B cell (primary cell): Measurements from ENCODE around the gene CHD2. TPM values are rescaled to one million over a fixed set of nuclear protein-coding genes. Genes with fewer than 3 reads are reported as not detected.

ENCODE experiments used
- ATAC-seq: fragments of 200-7000 bp; cut with Tn5 transposase; one replicate; pipeline ENCODE4 v1.10.0; 2021; ENCODE audit warnings: low read depth, mild to moderate bottlenecking, moderate number of reproducible peaks, moderate library complexity
- CTCF ChIA-PET: fragments of 350-600 bp; sonication (Branson Sonifier 250); formaldehyde crosslinking; loops from one replicate; lab custom pipeline; 2021; ENCODE audit warnings: antibody characterized with exemption, inconsistent platforms; lab: Charles Lee
- POLR2A ChIA-PET: fragments of 350-600 bp; sonication (Branson Sonifier 250); formaldehyde crosslinking; loops from one replicate; lab custom pipeline; 2021; ENCODE audit warnings: antibody characterized with exemption; lab: Charles Lee
- DNase-seq: peaks from one replicate; pipeline ENCODE4 v3.0.0; 2013
- H2AFZ ChIP-seq: 2 replicates; pipeline ENCODE4 v1.6.1; 2012; ENCODE audit warnings: mild to moderate bottlenecking, low read depth, low read length; ENCODE audit not compliant: insufficient read depth, poor library complexity, severe bottlenecking
- H3K27ac ChIP-seq, 2 donors: 1 replicate in 1 of 2; 2 replicates in 1 of 2; pipeline ENCODE4 v1.5.1; 2012 to 2013; ENCODE audit warnings: low read length in 2 of 2, mild to moderate bottlenecking in 2 of 2, moderate library complexity in 1 of 2
- H3K27me3 ChIP-seq, 4 experiments: fragments of 200-600 bp in 1 of 4; sonication (generic) in 1 of 4; replicated peaks in 1 of 4; 1 replicate in 2 of 4; 2 replicates in 2 of 4; pipeline versions ENCODE4 v1.6.1 to v1.7.0; 2013 to 2016; ENCODE audit warnings: low read length in 3 of 4, mild to moderate bottlenecking in 2 of 4, mixed read lengths in 1 of 4, moderate library complexity in 1 of 4; ENCODE audit not compliant: insufficient read depth in 4 of 4, control insufficient read depth in 3 of 4; ENCODE audit errors: control extremely low read depth in 1 of 4
- H3K36me3 ChIP-seq, 2 experiments: replicated peaks in 1 of 2; 1 replicate in 1 of 2; 2 replicates in 1 of 2; pipeline versions ENCODE4 v1.6.1 to v1.7.1; 2013; ENCODE audit warnings: low read length in 1 of 2; ENCODE audit not compliant: insufficient read depth in 2 of 2, control insufficient read depth in 1 of 2; ENCODE audit errors: control extremely low read depth in 1 of 2, extremely low read depth in 1 of 2
- H3K4me1 ChIP-seq, 2 donors: fragments of 200-600 bp in 1 of 2; sonication (generic) in 1 of 2; 1 replicate in 1 of 2; 2 replicates in 1 of 2; pipeline versions ENCODE4 v1.5.1 to v1.6.1; 2013 to 2017; ENCODE audit warnings: low read length in 2 of 2; ENCODE audit not compliant: control insufficient read depth in 2 of 2, insufficient read depth in 2 of 2
- H3K4me2 ChIP-seq: replicated peaks from 2 replicates; pipeline ENCODE3; 2012; ENCODE audit warnings: mild to moderate bottlenecking, low read depth, low read length; ENCODE audit not compliant: poor library complexity, severe bottlenecking
- H3K4me3 ChIP-seq, 5 experiments: fragments of 200-600 bp in 1 of 5; sonication (generic) in 1 of 5; 1 replicate in 3 of 5; 2 replicates in 2 of 5; pipeline versions ENCODE4 v1.5.1 to v1.7.0; 2011 to 2016; ENCODE audit warnings: low read length in 4 of 5, mild to moderate bottlenecking in 4 of 5, low read depth in 2 of 5, control low read depth in 1 of 5, moderate library complexity in 1 of 5; ENCODE audit not compliant: insufficient read depth in 1 of 5; ENCODE audit errors: control extremely low read depth in 1 of 5, extremely low read depth in 1 of 5
- H3K79me2 ChIP-seq: fragments of 200-600 bp; sonication (generic); one replicate; pipeline ENCODE4 v1.6.0; 2016; ENCODE audit warnings: low read length; ENCODE audit not compliant: control insufficient read depth, insufficient read depth
- H3K9ac ChIP-seq: fragments of 200-600 bp; sonication (generic); 2 replicates; pipeline ENCODE4 v1.6.1; 2017; ENCODE audit warnings: mild to moderate bottlenecking, low read length, moderate library complexity
- H3K9me3 ChIP-seq, 3 donors: one replicate each; pipeline versions ENCODE4 v1.6.1 to v1.7.1; 2013; ENCODE audit warnings: low read length in 2 of 3; ENCODE audit not compliant: control insufficient read depth in 2 of 3, insufficient read depth in 1 of 3; ENCODE audit errors: control extremely low read depth in 1 of 3
- H4K20me1 ChIP-seq: 2 replicates; pipeline ENCODE4 v1.6.0; 2012; ENCODE audit warnings: mild to moderate bottlenecking, low read length; ENCODE audit not compliant: insufficient read depth, control insufficient read depth, poor library complexity, severe bottlenecking
- H3K27ac Mint-ChIP-seq: one replicate; pipeline ENCODE4 v1.8.0; 2021; ENCODE audit warnings: mixed read lengths
- H3K27me3 Mint-ChIP-seq: one replicate; pipeline ENCODE4 v1.8.0; 2021; ENCODE audit warnings: mixed read lengths
- H3K4me1 Mint-ChIP-seq: one replicate; pipeline ENCODE4 v1.8.0; 2021; ENCODE audit warnings: mixed read lengths
- H3K4me3 Mint-ChIP-seq: one replicate; pipeline ENCODE4 v1.8.0; 2021; ENCODE audit warnings: mixed read lengths
- H3K9me3 Mint-ChIP-seq: one replicate; pipeline ENCODE4 v1.8.0; 2022; ENCODE audit warnings: mixed read lengths; ENCODE audit not compliant: insufficient read depth
- CTCF ChIP-seq: fragments of 200-600 bp; IDR thresholded peaks from one replicate; pipeline ENCODE4 v1.8.0; 2022; ENCODE audit warnings: antibody characterized with exemption, mild to moderate bottlenecking
- EZH2 ChIP-seq: IDR thresholded peaks from 2 replicates; pipeline ENCODE4 v1.6.1; 2012; ENCODE audit warnings: borderline replicate concordance, low read depth, mild to moderate bottlenecking, moderate library complexity, low read length; ENCODE audit not compliant: insufficient read depth, poor library complexity, severe bottlenecking
- WGBS: methylation state at CpG from one replicate; pipeline ENCODE4 v1.1.5; 2013; ENCODE audit warnings: missing lambda C conversion rate; ENCODE audit not compliant: insufficient coverage; 5-methylcytosine and 5-hydroxymethylcytosine counted together
- intact Hi-C: fragments of 100-400 bp; cut with micrococcal nuclease; formaldehyde crosslinking; loops from one replicate; pipeline ENCODE4 v1.10.0; 2022
- polyA plus RNA-seq: library from polyadenylated mRNA; depleted of rRNA; stranded (reverse); fragments of >200 nt; gene quantifications from 2 replicates; pipeline ENCODE4 v1.2.3, GENCODE V29; 2012
- total RNA-seq, 2 donors: library from RNA; stranded (reverse); fragments of 120-200 nt in 1 of 2; gene quantifications; 1 replicate in 1 of 2; 2 replicates in 1 of 2; pipeline versions ENCODE4 v1.2.3 to v1.2.4, GENCODE V29; 2013 to 2022

Gene CHD2
- total and polyA plus RNA-seq, 2 donors (not counting 1 experiment from before 2014, with no cell fraction given): 86.9 to 353 TPM

DNA sequence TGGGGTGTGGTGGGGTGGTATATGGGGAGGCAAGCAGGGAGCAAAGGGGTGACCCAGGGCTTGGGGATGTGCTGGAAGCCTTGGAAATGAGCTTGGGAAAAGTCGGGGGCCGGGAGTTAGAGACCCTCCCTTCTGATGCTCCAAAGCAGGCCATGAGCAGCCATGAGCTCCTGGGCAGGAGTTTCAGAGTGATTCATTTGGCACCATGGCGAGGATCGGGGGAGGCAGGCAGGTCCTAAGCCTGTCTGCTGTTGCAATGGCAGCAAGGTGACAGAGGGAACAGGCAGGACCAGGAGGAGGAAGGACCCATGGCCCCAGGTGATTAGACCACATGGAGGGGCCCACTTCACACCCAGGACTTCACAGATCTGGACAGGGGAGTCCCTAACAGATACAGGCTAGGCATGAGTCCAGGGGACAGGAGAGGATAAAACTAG is 167.5 kb downstream of the CHD2 start:
- Mint-ChIP-seq H3K27ac (no peak overlapping the region), H3K27me3 (peaks cover 31% of the 10 kb centered on the region), H3K4me3 (no peak overlapping the region), H3K9me3 (no peaks in the 10 kb centered on the region), H3K4me1 (peaks cover 4% of the 10 kb centered on the region)
- peaks cover 3 to 5% of the 10 kb centered on the region in 2 donors for H3K4me1 ChIP-seq
- peaks cover 0 to 5% (median 0%) of the 10 kb centered on the region in 3 donors for H3K9me3 ChIP-seq
- WGBS: 86% methylated on average over 4 of the region's 4 CpGs
- no peak overlapping the region for H3K4me2 ChIP-seq
- intact Hi-C loops: no loop called here
- no peak for TF ChIP-seq EZH2
- TF ChIP-seq CTCF: no peak
- no peak overlapping the region for H3K27ac ChIP-seq
- H3K79me2 ChIP-seq: no peaks in the 10 kb centered on the region
- ChIA-PET CTCF (no interaction called here), POLR2A (no interaction called here)
- ATAC-seq (no peak), DNase-seq (no peak)
- H3K36me3 ChIP-seq: no peaks in the 10 kb centered on the region
- H3K4me3 ChIP-seq: no peak overlapping the region
- H3K9ac ChIP-seq: no peak overlapping the region
- no peak overlapping the region for H2AFZ ChIP-seq
- H4K20me1 ChIP-seq: no peaks in the 10 kb centered on the region
- H3K27me3 ChIP-seq: peaks cover 0 to 27% (median 10%) of the 10 kb centered on the region in 4 experiments

- no peak overlapping the region for H3K9ac ChIP-seq
- CTCF ChIA-PET: no interaction called here
- no peak overlapping the region for H3K27ac Mint-ChIP-seq
Measured at GRCh38 chr15:93068581-93069199, 168.6 kb downstream of the CHD2 start.

More at GRCh38 chr15:93068581-93069199, 168.6 kb downstream of the CHD2 start:
- H3K4me1 ChIP-seq: peaks cover 5 to 11% of the 10 kb centered on the region in 2 donors
- H3K4me1 Mint-ChIP-seq: peaks cover 9% of the 10 kb centered on the region
- POLR2A ChIA-PET: no interaction called here
- no peak overlapping the region for H3K4me3 ChIP-seq
- DNase-seq: no peak
- H4K20me1 ChIP-seq: no peaks in the 10 kb centered on the region
- WGBS: 92% methylated on average over 4 of the region's 6 CpGs
- TF ChIP-seq CTCF (no peak), EZH2 (no peak)
- no peaks in the 10 kb centered on the region for H3K36me3 ChIP-seq
- H3K27me3 ChIP-seq: peaks cover 0 to 34% (median 10%) of the 10 kb centered on the region in 4 experiments
- ATAC-seq: no peak
- intact Hi-C loops: no loop called here
- H3K4me3 Mint-ChIP-seq: no peak overlapping the region
- H2AFZ ChIP-seq: no peak overlapping the region
- peaks cover 32% of the 10 kb centered on the region for H3K27me3 Mint-ChIP-seq
- no peak overlapping the region for H3K4me2 ChIP-seq
- no peaks in the 10 kb centered on the region for H3K9me3 Mint-ChIP-seq
- peaks cover 0 to 5% (median 0%) of the 10 kb centered on the region in 3 donors for H3K9me3 ChIP-seq
- no peaks in the 10 kb centered on the region for H3K79me2 ChIP-seq
- H3K27ac ChIP-seq: no peak overlapping the region
